HG02870 (cell line): Measurements from ENCODE around the gene CCM2L.

Source experiments
- ATAC-seq: cut with Tn5 transposase; IDR thresholded peaks from one replicate; pipeline ENCODE4 v1.9.1; 2021; ENCODE audit warnings: mild to moderate bottlenecking, moderate library complexity; ENCODE audit not compliant: unreplicated experiment

CCM2L gene

GRCh38 chr20:32010101-32010500 lies at the start of gene CCM2L:
Gene CCM2L (plus strand): TSS chr20:32010438. CDS start chr20:32010455, 17 bp downstream.
- no peak for ATAC-seq

- no peak for ATAC-seq
Measured at GRCh38 chr20:31962761-31963160, 47.5 kb upstream of the CCM2L start.

GRCh38 chr20:31963889-31964288 lies 46.3 kb upstream of the CCM2L start:
- ATAC-seq, result no peak

GRCh38 chr20:31966991-31967655 lies 43.1 kb upstream of the CCM2L start:
- no peak for ATAC-seq

GRCh38 chr20:31967830-31968249 lies 42.4 kb upstream of the CCM2L start, which contains the start of gene XKR7:
Gene XKR7 (plus strand): TSS chr20:31968151. CDS start chr20:31968176, 25 bp downstream.
- ATAC-seq, result no peak

- ATAC-seq, result no peak
Measured at GRCh38 chr20:31968291-31969126, 41.7 kb upstream of the CCM2L start.

- ATAC-seq, result no peak
Measured at GRCh38 chr20:31969991-31970390, 40.2 kb upstream of the CCM2L start.

- ATAC-seq, result no peak
Measured at GRCh38 chr20:31972471-31973021, 37.7 kb upstream of the CCM2L start.

- ATAC-seq, result no peak
Measured at GRCh38 chr20:31974296-31974695, 35.9 kb upstream of the CCM2L start.

GRCh38 chr20:31974951-31975487 lies 35.2 kb upstream of the CCM2L start:
- ATAC-seq, result no peak

- no peak for ATAC-seq
Measured at GRCh38 chr20:31975874-31976273, 34.4 kb upstream of the CCM2L start.

GRCh38 chr20:31977080-31977479 lies 33.2 kb upstream of the CCM2L start:
- ATAC-seq, result no peak

- no peak for ATAC-seq
Measured at GRCh38 chr20:31979713-31980426, 30.4 kb upstream of the CCM2L start.

GRCh38 chr20:31981784-31982183 lies 28.5 kb upstream of the CCM2L start:
- ATAC-seq, result no peak

GRCh38 chr20:31984981-31985471 lies 25.2 kb upstream of the CCM2L start:
- ATAC-seq, result no peak

- no peak for ATAC-seq
Measured at GRCh38 chr20:31987744-31988143, 22.5 kb upstream of the CCM2L start.

- ATAC-seq, result no peak
Measured at GRCh38 chr20:31988430-31989015, 21.7 kb upstream of the CCM2L start.

- ATAC-seq, result no peak
Measured at GRCh38 chr20:31989030-31989645, 21.1 kb upstream of the CCM2L start.

GRCh38 chr20:31990641-31991338 lies 19.4 kb upstream of the CCM2L start:
- no peak for ATAC-seq
